Mucosa of rectum (tissue), 2 donors: Measurements from ENCODE around the gene PPP5C.
A peak's percentile ranks its signal among the peaks of the same experiment; 100 is the strongest.
"Not testable (repeated sequence)": the region's sequence is repeated elsewhere in the genome, so short reads cannot be mapped to it uniquely, and the experiment has no call there.

ENCODE experiments used
- H3K27ac ChIP-seq, 2 donors: one replicate each; pipeline ENCODE4 v1.7.0; 2013; ENCODE audit warnings: inconsistent platforms in 2 of 2, low read depth in 2 of 2, low read length in 2 of 2
- H3K27me3 ChIP-seq, 2 donors: one replicate each; pipeline ENCODE4 v1.7.0; 2013; ENCODE audit warnings: low read length in 2 of 2; ENCODE audit not compliant: control insufficient read depth in 2 of 2, insufficient read depth in 2 of 2
- H3K36me3 ChIP-seq, 2 donors: one replicate each; pipeline ENCODE4 v1.7.0; 2013; ENCODE audit warnings: low read length in 2 of 2; ENCODE audit not compliant: control insufficient read depth in 2 of 2, insufficient read depth in 2 of 2
- H3K4me1 ChIP-seq, 2 donors: one replicate each; pipeline ENCODE4 v1.7.0; 2013; ENCODE audit warnings: low read length in 2 of 2, mild to moderate bottlenecking in 1 of 2; ENCODE audit not compliant: control insufficient read depth in 2 of 2, insufficient read depth in 2 of 2
- H3K4me3 ChIP-seq, 2 donors: one replicate each; pipeline ENCODE4 v1.7.0; 2013; ENCODE audit warnings: low read length in 2 of 2
- H3K9ac ChIP-seq, 2 donors: one replicate each; pipeline ENCODE4 v1.7.0; 2013; ENCODE audit warnings: low read length in 2 of 2, low read depth in 1 of 2, mild to moderate bottlenecking in 1 of 2
- H3K9me3 ChIP-seq, 2 donors: one replicate each; pipeline ENCODE4 v1.7.0; 2013; ENCODE audit warnings: low read length in 2 of 2; ENCODE audit not compliant: control insufficient read depth in 2 of 2
- donor health status: healthy.
- donor health status: Normal muscosa, but diverticular disease.

The PPP5C gene

DNA sequence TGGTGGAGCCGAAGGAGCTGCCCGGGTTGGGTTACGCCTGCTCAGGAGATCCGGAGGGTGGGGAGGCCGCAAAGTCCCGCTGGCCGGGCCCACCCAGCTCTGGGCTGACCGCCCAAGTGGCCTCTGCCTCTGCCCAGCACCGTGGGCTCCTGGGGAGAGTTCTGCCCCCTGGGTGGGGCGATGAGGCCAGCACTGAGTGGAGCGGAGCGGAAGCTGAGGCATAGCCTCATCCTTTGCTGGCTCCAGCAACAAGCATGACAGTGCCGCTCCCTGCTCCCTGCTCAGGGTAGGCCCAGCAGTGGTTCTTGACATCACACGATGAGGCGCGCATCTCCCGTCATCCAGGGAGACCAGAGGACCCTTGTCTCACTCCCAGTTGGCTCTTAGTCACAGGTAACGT, 44.0 kb downstream of the PPP5C start:
- H3K36me3 ChIP-seq = peaks cover 48 to 51% of the 10 kb centered on the region in 2 donors
- no peak overlapping the region for H3K9ac ChIP-seq
- no peak overlapping the region for H3K27ac ChIP-seq
- no peaks in the 10 kb centered on the region for H3K9me3 ChIP-seq
- no peaks in the 10 kb centered on the region for H3K4me1 ChIP-seq
- H3K27me3 ChIP-seq = no peaks in the 10 kb centered on the region
- H3K4me3 ChIP-seq = no peak overlapping the region

DNA sequence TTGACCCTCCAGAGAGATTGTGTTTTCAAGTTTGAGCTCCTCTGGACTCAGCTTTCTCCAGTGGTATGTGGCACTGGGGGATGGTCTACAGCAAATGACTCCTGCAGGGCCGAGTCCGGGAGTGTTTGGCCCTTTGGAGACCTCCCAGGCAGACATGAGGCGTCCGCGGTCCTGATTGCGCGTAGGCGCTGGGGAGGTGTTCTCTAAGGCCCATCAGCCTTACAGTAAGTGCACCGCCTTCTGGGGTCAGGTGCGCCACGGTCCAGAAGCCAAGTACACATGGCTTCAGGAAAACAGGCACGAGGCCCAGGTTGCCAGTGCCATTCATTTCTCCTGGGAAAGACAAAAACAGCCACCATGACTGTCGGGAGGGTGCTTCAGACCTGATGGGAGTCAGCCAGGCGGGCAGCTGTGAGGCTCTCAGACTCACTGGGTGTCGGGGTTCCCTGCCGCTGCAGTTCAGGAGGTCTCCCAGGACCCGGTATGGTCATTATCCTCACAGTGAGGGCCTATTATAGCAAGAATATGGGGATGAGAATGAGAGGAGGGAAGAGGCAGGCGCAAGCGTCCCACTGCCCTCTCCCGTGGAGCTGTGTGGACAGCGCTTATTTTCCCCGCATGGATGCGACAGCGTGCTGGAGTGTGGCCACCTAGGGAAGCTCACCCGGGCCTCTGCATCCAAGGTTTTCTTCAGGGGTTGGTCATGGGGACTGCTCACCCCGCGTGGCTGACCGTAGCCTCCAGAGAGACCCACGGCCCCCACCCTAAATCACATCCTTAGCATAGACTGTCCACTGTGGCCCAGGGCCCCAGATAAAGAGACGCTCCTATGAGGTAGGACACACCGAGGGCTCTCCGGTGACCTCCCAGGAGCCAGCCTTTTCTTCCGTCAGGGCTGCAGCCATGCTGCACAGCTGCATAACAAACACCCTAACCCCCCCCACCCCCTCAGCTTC, 44.7 kb downstream of the PPP5C start:
- Histone ChIP-seq H3K9me3 (no peaks in the 10 kb centered on the region), H3K4me3 (no peak overlapping the region), H3K9ac (no peak overlapping the region), H3K36me3 (peaks cover 44 to 47% of the 10 kb centered on the region in 2 donors), H3K4me1 (no peaks in the 10 kb centered on the region), H3K27ac (no peak overlapping the region), H3K27me3 (no peaks in the 10 kb centered on the region)

DNA sequence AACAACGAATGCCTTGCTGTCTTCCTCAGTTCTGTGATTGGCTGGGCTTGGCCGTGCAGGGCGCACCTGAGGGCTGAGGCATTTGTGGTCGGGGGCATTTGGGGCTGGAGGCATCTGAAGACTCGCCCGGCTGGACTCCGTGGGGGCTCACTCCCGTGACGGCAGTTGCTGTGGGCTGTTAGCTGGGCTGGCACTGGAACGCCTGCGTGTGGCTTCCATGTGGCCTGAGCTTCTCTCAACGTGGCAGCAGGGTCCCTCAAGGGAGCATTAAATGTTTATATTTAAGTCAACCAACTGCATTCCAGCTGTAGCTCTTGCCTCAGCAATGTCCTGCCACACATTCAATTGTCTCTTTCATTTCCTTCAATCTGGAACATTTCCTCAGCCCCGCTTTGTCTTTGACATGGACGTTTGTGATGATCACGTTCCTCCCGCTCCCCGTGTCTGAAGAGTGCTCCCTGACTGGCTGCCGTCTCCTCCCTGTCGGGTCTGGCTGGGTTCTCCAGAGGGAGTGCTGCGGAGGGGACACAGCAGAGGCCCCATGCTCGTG, 45.4 kb downstream of the PPP5C start:
- Histone ChIP-seq H3K36me3 (peaks cover 39 to 40% of the 10 kb centered on the region in 2 donors), H3K4me3 (no peak overlapping the region), H3K27me3 (no peaks in the 10 kb centered on the region), H3K9me3 (no peaks in the 10 kb centered on the region), H3K9ac (no peak overlapping the region), H3K4me1 (no peaks in the 10 kb centered on the region), H3K27ac (no peak overlapping the region)

DNA sequence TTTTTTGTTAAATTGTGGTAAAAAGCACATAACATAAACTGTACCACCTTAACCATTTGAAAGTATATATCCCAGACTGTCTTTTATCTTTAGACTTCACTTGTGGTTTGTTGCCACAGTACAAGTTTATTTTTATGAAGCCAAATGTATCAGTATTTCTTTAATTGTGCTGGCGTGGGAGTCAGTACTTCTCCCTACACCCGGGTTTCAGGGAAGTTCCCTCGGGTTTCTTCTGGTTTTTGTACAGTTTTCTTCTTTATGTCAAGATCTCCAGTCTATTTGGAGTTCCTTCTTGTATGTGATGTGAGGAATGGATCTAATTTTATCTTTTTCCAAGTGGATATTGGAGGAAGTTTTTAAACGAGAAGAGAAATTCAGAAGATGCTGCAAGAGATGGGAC, 46.0 kb downstream of the PPP5C start:
- Histone ChIP-seq H3K9me3 (no peaks in the 10 kb centered on the region), H3K36me3 (peaks cover 34 to 35% of the 10 kb centered on the region in 2 donors), H3K4me3 (no peak overlapping the region), H3K27ac (no peak overlapping the region), H3K27me3 (no peaks in the 10 kb centered on the region), H3K4me1 (no peaks in the 10 kb centered on the region), H3K9ac (no peak overlapping the region)

DNA sequence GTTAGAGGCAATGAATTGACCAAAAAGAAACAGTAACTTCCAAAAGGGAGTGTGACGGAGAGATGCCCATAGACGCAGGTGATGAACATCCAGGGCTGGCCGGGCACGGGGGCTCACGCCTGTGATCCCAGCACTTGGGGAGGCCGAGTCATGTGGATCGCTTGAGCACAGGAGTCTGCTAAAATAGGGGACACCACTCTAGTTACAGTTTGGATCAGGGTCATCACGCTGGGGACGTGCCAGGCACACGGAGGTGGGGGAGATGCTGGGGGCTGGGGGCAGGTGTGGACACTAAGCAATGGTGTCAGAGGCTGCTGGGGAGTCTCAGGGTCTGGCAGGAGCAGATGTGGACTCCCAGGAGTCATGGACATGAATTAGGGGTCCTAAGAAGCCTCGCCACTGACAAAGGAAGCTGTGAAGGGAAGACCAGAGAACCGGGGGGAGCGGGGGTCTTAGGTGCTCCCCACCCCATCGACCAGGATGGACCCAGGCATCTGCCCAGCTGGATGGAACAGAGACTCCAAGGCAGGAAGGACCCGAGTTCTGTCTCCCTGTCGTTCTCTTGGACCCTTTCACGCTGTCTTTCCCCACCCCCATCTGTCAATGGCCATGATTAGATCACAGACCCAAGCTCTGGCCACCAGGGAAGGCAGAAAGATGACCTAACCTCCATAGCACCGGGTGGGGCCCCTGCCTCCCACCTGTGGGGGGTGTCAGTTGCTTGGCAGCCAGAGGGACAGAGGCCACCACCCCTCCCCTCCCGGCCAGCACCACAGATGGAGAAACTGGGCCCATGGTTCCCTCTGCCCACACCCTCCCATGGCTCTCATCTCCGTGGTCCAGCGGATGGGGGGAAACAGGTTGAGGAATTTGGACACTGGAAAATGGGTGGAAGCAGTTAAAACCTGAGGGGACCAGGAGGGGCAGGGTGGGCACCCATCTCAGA, 46.8 kb downstream of the PPP5C start:
- Histone ChIP-seq H3K9me3 (no peaks in the 10 kb centered on the region), H3K36me3 (peaks cover 25 to 26% of the 10 kb centered on the region in 2 donors), H3K27ac (no peak overlapping the region), H3K9ac (no peak overlapping the region), H3K4me1 (no peaks in the 10 kb centered on the region), H3K4me3 (no peak overlapping the region), H3K27me3 (no peaks in the 10 kb centered on the region)

- no peaks in the 10 kb centered on the region for H3K9me3 ChIP-seq
- no peaks in the 10 kb centered on the region for H3K4me1 ChIP-seq
- no peak overlapping the region for H3K27ac ChIP-seq
- H3K4me3 ChIP-seq = no peak overlapping the region
- H3K9ac ChIP-seq = no peak overlapping the region
- H3K27me3 ChIP-seq = no peaks in the 10 kb centered on the region
- H3K36me3 ChIP-seq = peaks cover 18 to 20% of the 10 kb centered on the region in 2 donors
These were observed 47.5 kb downstream of the PPP5C start for GRCh38 chr19:46394402-46394797.

DNA sequence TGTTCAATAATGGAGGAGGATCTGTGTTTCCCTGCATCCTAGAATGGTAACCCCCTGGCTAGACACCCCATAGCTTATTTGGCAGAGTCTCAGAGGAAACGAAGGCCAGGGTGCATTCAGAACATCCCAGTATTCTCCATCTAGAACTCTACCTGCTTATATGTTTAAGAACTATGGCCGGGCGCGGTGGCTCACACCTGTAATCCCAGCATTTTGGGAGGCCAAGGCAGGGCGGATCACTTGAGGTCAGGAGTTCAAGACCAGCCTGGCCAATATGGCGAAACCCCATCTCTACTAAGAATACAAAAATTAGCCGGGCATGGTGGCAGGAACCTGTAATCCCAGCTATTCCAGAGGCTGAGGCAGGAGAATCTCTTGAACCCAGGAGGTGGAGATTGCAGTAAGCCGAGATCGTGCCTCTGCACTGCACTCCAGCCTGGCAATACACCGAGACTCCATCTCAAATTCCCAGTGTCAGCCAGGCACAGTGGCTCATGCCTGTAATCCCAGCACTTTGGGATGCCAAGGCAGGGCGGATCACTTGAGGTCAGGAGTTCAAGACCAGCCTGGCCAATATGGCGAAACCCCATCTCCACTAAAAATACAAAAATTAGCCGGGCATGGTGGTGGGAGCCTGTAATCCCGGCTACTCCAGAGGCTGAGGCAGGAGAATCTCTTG, 51.1 kb downstream of the PPP5C start:
- not testable (repeated sequence) for H3K36me3 ChIP-seq, H3K4me1 ChIP-seq, H3K9me3 ChIP-seq, H3K27ac ChIP-seq, H3K27me3 ChIP-seq, H3K9ac ChIP-seq, H3K4me3 ChIP-seq

DNA sequence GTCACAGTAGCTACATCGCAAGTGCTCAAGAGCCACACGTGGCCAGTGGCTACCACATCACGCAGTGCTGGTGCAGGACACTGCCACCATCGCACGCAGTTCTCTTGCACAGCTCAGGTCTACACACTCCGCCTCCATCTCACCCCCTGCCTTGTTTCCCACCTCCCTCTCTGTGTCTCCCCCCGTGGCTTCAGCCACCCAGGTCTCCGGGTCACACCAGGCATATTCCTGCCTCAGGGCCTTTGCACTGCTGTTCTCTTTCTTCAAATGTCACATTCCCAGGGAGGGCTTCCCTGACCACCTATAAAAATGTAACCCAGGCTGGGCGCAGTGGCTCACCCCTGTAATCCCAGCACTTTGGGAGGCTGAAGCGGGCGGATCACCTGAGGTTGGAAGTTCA, 55.8 kb downstream of the PPP5C start:
- peaks cover 14% of the 10 kb centered on the region in 2 donors for H3K27me3 ChIP-seq
- peaks cover 12 to 14% of the 10 kb centered on the region in 2 donors for H3K4me1 ChIP-seq
- H3K9me3 ChIP-seq = no peaks in the 10 kb centered on the region
- H3K9ac ChIP-seq = no peak overlapping the region
- H3K27ac ChIP-seq = no peak overlapping the region
- H3K36me3 ChIP-seq = no peaks in the 10 kb centered on the region
- no peak overlapping the region for H3K4me3 ChIP-seq

DNA sequence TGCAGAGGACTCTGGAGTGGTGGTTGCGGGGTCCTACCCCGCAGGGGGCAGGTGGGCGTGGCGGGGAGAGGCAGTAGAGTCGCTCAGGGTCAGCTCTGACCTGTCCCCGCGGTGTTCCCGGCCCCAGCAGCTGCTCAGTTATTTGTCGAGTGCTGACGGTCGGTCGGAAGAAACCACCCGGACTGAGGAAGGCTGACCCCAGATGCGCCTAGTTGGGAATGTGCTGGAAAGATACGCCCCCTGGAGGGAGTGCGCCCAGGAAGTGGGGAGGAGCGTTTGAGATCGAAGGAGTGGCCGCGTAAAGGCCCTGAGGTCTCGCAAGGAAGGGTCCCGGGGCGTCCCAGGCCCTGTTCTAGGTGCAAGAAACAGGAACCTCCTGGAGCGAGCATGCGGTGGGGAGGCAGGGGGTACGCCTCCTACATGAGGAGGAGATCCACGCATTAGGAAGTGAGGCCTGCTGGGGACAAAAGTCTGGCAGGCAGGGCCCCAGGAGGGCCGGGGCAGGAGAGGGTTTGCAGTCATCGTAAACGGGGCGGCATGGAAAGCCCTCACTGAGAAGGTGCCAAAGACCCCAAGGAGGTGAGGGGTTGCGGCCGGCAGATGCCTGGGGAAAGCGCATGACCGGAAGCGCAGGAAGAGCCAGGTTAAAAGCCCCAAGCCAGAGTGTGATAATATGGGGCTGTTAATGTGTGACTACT, 57.3 kb downstream of the PPP5C start:
- Histone ChIP-seq H3K4me3 (peak overlapping the region; percentile 58 to 76), H3K4me1 (peaks cover 12 to 14% of the 10 kb centered on the region in 2 donors), H3K27ac (peak overlapping the region in 1 of 2 donors; percentile 32), H3K36me3 (no peaks in the 10 kb centered on the region), H3K9me3 (no peaks in the 10 kb centered on the region), H3K27me3 (peaks cover 21% of the 10 kb centered on the region in 2 donors), H3K9ac (peak overlapping the region; percentile 65 to 70)
